Measurements from ENCODE around the gene ERN1. TPM values are rescaled to one million over a fixed set of nuclear protein-coding genes. Genes with fewer than 3 reads are reported as not detected.

Gene ERN1
- total and polyA plus RNA-seq, 2 donors (not counting 3 experiments of a cell fraction or from before 2014, with no cell fraction given) = 9.1 to 21.5 TPM

DNA sequence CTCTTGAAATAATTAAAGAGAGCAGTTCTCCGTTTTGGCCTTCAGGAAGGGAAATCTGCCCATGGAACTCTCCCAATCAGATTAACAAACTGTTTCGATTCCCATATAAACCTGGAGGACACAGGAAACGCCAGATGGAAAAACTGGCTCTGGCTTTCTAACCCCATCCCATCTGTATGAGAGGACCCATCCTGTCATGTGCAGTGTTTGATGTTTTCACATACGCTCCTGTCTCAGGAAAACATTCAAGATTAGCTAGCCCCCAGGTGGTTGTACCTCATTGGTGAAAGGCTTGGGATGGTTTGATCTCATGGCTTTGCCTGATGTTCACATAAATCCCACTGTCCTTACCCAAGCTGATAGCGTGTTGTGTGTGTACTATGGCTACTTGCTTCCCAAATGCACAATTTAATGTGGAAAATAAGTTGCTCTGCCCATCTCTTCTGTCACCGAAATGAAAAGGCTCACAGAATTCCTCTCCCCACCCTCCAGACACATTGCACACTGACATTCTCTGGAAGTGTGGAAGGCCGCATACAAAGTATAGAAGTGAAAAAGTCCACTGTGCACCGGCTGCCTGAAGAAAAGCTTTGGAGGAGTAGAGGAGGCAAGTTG is 18.2 kb upstream of the ERN1 start:
- intact Hi-C loops (cut with micrococcal nuclease) = loop anchor here (5.0 kb wide), 2 partner anchors 244 to 269 kb away; partner anchors contain the start of gene PECAM1
- peak; percentile 85 for DNase-seq (ENCODE audit: low read depth, low spot score)

DNA sequence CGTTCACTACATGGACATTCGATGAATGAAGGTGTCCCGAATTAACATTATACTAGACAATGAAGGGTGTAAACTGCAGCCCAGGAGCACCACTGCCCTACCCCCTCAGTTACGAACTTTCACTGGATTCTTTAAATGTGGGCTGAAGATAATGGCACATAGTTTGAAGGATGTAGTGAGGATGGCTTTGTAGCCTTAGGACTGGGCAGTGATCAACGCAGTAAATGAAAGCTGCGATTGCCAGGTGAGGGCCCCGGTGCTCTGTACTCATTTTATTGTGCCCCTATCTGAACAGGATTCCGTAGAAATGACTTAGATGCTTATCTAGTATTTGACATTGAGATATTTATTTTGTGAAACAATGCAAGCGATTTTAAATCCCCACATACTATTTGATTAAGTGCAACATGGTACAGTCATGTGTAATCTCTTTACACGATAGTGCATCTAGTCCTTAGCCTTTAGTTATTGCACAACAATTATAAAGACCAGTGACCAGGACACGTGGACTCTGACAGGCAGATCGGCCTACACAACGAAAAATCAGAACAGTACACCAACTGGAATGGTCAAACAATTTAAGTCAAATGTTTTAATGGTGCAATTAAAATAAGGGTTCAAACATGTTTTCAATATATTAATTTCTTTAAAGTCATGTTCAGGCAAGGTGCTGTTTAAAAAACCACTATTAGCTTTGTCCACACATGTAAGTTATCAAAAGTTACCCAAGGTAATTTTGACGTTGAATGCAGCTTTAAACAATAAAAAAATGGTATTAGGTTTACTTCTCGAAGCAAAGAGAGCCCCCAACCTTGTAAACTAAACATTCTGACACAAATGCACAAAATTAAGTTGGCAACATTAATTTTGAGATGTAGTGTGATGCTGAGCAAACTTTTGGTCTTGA is 17.4 kb upstream of the ERN1 start:
- CTCF ChIA-PET = interaction anchor here (0.9 to 5.1 kb wide), 5 partner anchors 16 to 135 kb away, joined by 3 to 48 read pairs (median 23); partner anchors contain the start of gene ERN1
- dilution Hi-C loops (cut with MboI; ENCODE audit: extremely low pct_ligation_motif_present, low sequenced_read_pairs) = loop anchor here (25.0 kb wide), 1 partner anchor 110 kb away; no protein-coding TSS in a partner anchor
- no peak for FAIRE-seq

More for the DNA sequence above, 18.2 kb upstream of the ERN1 start:
- dilution Hi-C loops (cut with MboI; ENCODE audit: extremely low pct_ligation_motif_present, low sequenced_read_pairs) = loop anchor here (25.0 kb wide), 1 partner anchor 111 kb away; no protein-coding TSS in a partner anchor
- peak overlapping the region; percentile 1 for H3K27ac ChIP-seq (ENCODE audit: insufficient read depth, low read depth, low read length)
- BruUV-seq (replicated peaks) = TSS peak; percentile 43
- CTCF ChIA-PET = interaction anchor here (0.8 to 5.1 kb wide), 9 partner anchors 15 to 180 kb away, joined by 3 to 48 read pairs (median 3); partner anchors contain the start of gene ERN1
- no peaks in the 10 kb centered on the region for H3K9me3 ChIP-seq (replicated peaks; ENCODE audit: control insufficient read depth, insufficient read depth, low read length)
- no peak for FAIRE-seq
- H2AFZ ChIP-seq (ENCODE audit: low read depth, low read length) = no peak overlapping the region
- no peaks in the 10 kb centered on the region for H3K27me3 ChIP-seq (ENCODE audit: control insufficient read depth in 2 of 2, insufficient read depth in 2 of 2, low read length in 2 of 2)
- peaks cover 31% of the 10 kb centered on the region for H3K4me1 ChIP-seq (ENCODE audit: control insufficient read depth, extremely low read depth, insufficient read depth, low read length)
- no peak overlapping the region for H3K4me3 ChIP-seq (replicated peaks in 1 of 3; ENCODE audit: insufficient read depth in 1 of 3, low read depth in 1 of 3, low read length in 3 of 3)
- H3K4me2 ChIP-seq (ENCODE audit: insufficient read depth, low read length) = peak overlapping the region; percentile 84
- H3K36me3 ChIP-seq (ENCODE audit: control insufficient read depth in 2 of 2, extremely low read depth in 1 of 2, insufficient read depth in 2 of 2, low read length in 2 of 2) = peaks cover 2 to 9% of the 10 kb centered on the region in 2 experiments
- no peaks in the 10 kb centered on the region for H3K9me1 ChIP-seq (replicated peaks; ENCODE audit: control insufficient read depth, extremely low read depth, insufficient read depth, low read length)
- POLR2A ChIA-PET = interaction anchor here (1.0 to 1.3 kb wide), 2 partner anchors 24 to 142 kb away, joined by 3 to 7 read pairs; no protein-coding TSS in a partner anchor
- H3K9ac ChIP-seq (replicated peaks; ENCODE audit: extremely low read depth, insufficient read depth, low read length) = no peak overlapping the region
- no peaks in the 10 kb centered on the region for H4K20me1 ChIP-seq (replicated peaks; ENCODE audit: control insufficient read depth, extremely low read depth, insufficient read depth, low read length)
- peaks cover 13% of the 10 kb centered on the region for H3K79me2 ChIP-seq (ENCODE audit: control insufficient read depth, insufficient read depth, low read length)
- peak; percentile 18 for TF ChIP-seq POLR2A (IDR thresholded peaks at IDR 0.05; ENCODE audit: low read depth, low read length)
- peak; percentile 79 for TF ChIP-seq POLR2AphosphoS5 (IDR thresholded peaks at IDR 0.05; ENCODE audit: insufficient read depth, low read depth, low read length)
- no peak for TF ChIP-seq FOS (IDR thresholded peaks at IDR 0.05; ENCODE audit: borderline replicate concordance, insufficient read depth, low read length)
- TF ChIP-seq GATA2 (IDR thresholded peaks at IDR 0.05; ENCODE audit: insufficient read depth, insufficient read length, low read depth, low read length) = no peak

More for the DNA sequence above, 17.4 kb upstream of the ERN1 start:
- Histone ChIP-seq H3K27me3 (ENCODE audit: control insufficient read depth in 2 of 2, insufficient read depth in 2 of 2, low read length in 2 of 2) (no peaks in the 10 kb centered on the region), H2AFZ (ENCODE audit: low read depth, low read length) (no peak overlapping the region), H3K4me2 (ENCODE audit: insufficient read depth, low read length) (peak overlapping the region; percentile 84), H4K20me1 (replicated peaks; ENCODE audit: control insufficient read depth, extremely low read depth, insufficient read depth, low read length) (no peaks in the 10 kb centered on the region), H3K79me2 (ENCODE audit: control insufficient read depth, insufficient read depth, low read length) (peaks cover 13% of the 10 kb centered on the region), H3K4me1 (ENCODE audit: control insufficient read depth, extremely low read depth, insufficient read depth, low read length) (peaks cover 25% of the 10 kb centered on the region), H3K36me3 (ENCODE audit: control insufficient read depth in 2 of 2, extremely low read depth in 1 of 2, insufficient read depth in 2 of 2, low read length in 2 of 2) (peaks cover 2 to 9% of the 10 kb centered on the region in 2 experiments), H3K4me3 (replicated peaks in 1 of 3; ENCODE audit: insufficient read depth in 1 of 3, low read depth in 1 of 3, low read length in 3 of 3) (peak overlapping the region; percentile 0 to 72 (median 37)), H3K27ac (ENCODE audit: insufficient read depth, low read depth, low read length) (peak overlapping the region; percentile 63), H3K9me3 (replicated peaks; ENCODE audit: control insufficient read depth, insufficient read depth, low read length) (no peaks in the 10 kb centered on the region), H3K9ac (replicated peaks; ENCODE audit: extremely low read depth, insufficient read depth, low read length) (peak overlapping the region; percentile 89), H3K9me1 (replicated peaks; ENCODE audit: control insufficient read depth, extremely low read depth, insufficient read depth, low read length) (no peaks in the 10 kb centered on the region)
- peak; percentile 35 for DNase-seq (ENCODE audit: low read depth, low spot score)
- intact Hi-C loops (cut with micrococcal nuclease) = loop anchor here (2.0 to 5.0 kb wide), 3 partner anchors 67 to 270 kb away; partner anchors contain the start of gene PECAM1
- BruUV-seq (replicated peaks) = no TSS peak
- TF ChIP-seq, protein P1, sequence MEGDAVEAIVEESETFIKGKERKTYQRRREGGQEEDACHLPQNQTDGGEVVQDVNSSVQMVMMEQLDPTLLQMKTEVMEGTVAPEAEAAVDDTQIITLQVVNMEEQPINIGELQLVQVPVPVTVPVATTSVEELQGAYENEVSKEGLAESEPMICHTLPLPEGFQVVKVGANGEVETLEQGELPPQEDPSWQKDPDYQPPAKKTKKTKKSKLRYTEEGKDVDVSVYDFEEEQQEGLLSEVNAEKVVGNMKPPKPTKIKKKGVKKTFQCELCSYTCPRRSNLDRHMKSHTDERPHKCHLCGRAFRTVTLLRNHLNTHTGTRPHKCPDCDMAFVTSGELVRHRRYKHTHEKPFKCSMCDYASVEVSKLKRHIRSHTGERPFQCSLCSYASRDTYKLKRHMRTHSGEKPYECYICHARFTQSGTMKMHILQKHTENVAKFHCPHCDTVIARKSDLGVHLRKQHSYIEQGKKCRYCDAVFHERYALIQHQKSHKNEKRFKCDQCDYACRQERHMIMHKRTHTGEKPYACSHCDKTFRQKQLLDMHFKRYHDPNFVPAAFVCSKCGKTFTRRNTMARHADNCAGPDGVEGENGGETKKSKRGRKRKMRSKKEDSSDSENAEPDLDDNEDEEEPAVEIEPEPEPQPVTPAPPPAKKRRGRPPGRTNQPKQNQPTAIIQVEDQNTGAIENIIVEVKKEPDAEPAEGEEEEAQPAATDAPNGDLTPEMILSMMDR (IDR thresholded peaks at IDR 0.05; ENCODE audit: extremely low read depth in 1 of 2, insufficient read depth in 1 of 2, low read depth in 1 of 2, low read length in 2 of 2) = no peak
- TF ChIP-seq JUN (IDR thresholded peaks at IDR 0.05; ENCODE audit: borderline replicate concordance, insufficient read depth, insufficient read length, low read depth) (no peak), FOS (IDR thresholded peaks at IDR 0.05; ENCODE audit: borderline replicate concordance, insufficient read depth, low read length) (no peak), GATA2 (IDR thresholded peaks at IDR 0.05; ENCODE audit: insufficient read depth, insufficient read length, low read depth, low read length) (peak; percentile 69), POLR2A (IDR thresholded peaks at IDR 0.05; ENCODE audit: low read depth, low read length) (peak; percentile 90), MYC (IDR thresholded peaks at IDR 0.05; ENCODE audit: low read depth, low read length) (no peak), POLR2AphosphoS5 (IDR thresholded peaks at IDR 0.05; ENCODE audit: insufficient read depth, low read depth, low read length) (peak; percentile 87), EZH2 (IDR thresholded peaks at IDR 0.05; ENCODE audit: borderline replicate concordance, low read depth, low read length, severe bottlenecking) (no peak)
- TF ChIP-seq, protein P2, sequence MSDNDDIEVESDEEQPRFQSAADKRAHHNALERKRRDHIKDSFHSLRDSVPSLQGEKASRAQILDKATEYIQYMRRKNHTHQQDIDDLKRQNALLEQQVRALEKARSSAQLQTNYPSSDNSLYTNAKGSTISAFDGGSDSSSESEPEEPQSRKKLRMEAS (IDR thresholded peaks at IDR 0.05; ENCODE audit: insufficient read depth, insufficient read length) = no peak
- POLR2A ChIA-PET = interaction anchor here (1.0 to 1.3 kb wide), 2 partner anchors 16 to 25 kb away, joined by 3 to 7 read pairs; no protein-coding TSS in a partner anchor
